Kidney tubule cell (primary cell): ENCODE results near the gene MIS18BP1.
A peak's percentile ranks its signal among the peaks of the same experiment; 100 is the strongest.
"Not testable (repeated sequence)": the region's sequence is repeated elsewhere in the genome, so short reads cannot be mapped to it uniquely, and the experiment has no call there.

Source experiments
- DNase-seq: peaks from one replicate; pipeline ENCODE4 v3.0.0-alpha.2; 2018; ENCODE audit warnings: low spot score

The MIS18BP1 gene

GRCh38 chr14:45246151-45246550, 6.9 kb downstream of the MIS18BP1 start:
- no peak for DNase-seq

GRCh38 chr14:45242706-45243105, 10.3 kb downstream of the MIS18BP1 start:
- no peak for DNase-seq

- no peak for DNase-seq
These were observed 14.0 kb downstream of the MIS18BP1 start for GRCh38 chr14:45238988-45239387.

GRCh38 chr14:45227566-45227965, 25.4 kb downstream of the MIS18BP1 start:
- DNase-seq, result no peak

- no peak for DNase-seq
These were observed 30.3 kb downstream of the MIS18BP1 start for GRCh38 chr14:45222485-45223262.

- not testable (repeated sequence) for DNase-seq
These were observed 38.7 kb downstream of the MIS18BP1 start for GRCh38 chr14:45214341-45214740.

GRCh38 chr14:45213716-45214115, 39.3 kb downstream of the MIS18BP1 start:
- DNase-seq, result peak; percentile 24

- peak; percentile 54 for DNase-seq
These were observed 40.8 kb downstream of the MIS18BP1 start for GRCh38 chr14:45212231-45212630.

GRCh38 chr14:45211295-45211694, 41.7 kb downstream of the MIS18BP1 start:
- no peak for DNase-seq

- DNase-seq, result no peak
These were observed 42.8 kb downstream of the MIS18BP1 start for GRCh38 chr14:45210159-45210558.

- DNase-seq, result no peak
These were observed 48.8 kb downstream of the MIS18BP1 start for GRCh38 chr14:45204241-45204640.

- no peak for DNase-seq
These were observed 51.1 kb downstream of the MIS18BP1 start for GRCh38 chr14:45201905-45202304.

- peak; percentile 39 for DNase-seq
These were observed 53.8 kb downstream of the MIS18BP1 start for GRCh38 chr14:45199230-45199629.

- DNase-seq, result no peak
These were observed 54.5 kb downstream of the MIS18BP1 start for GRCh38 chr14:45198551-45198950.

GRCh38 chr14:45194964-45195363, 58.0 kb downstream of the MIS18BP1 start:
- DNase-seq, result no peak

GRCh38 chr14:45185100-45185814, 67.7 kb downstream of the MIS18BP1 start:
- DNase-seq, result no peak

GRCh38 chr14:45181806-45182205, 71.2 kb downstream of the MIS18BP1 start:
- no peak for DNase-seq

GRCh38 chr14:45181329-45181728, 71.7 kb downstream of the MIS18BP1 start:
- no peak for DNase-seq

GRCh38 chr14:45177076-45177475, 75.9 kb downstream of the MIS18BP1 start:
- DNase-seq, result no peak

GRCh38 chr14:45169906-45170305, 83.1 kb downstream of the MIS18BP1 start:
- no peak for DNase-seq

GRCh38 chr14:45156067-45156466, 96.9 kb downstream of the MIS18BP1 start:
- DNase-seq, result no peak
